NCI-H748 (cell line): ENCODE results near the gene ISYNA1.

ENCODE experiments used
- DNase-seq: peaks from one replicate; lab custom pipeline; 2025; ENCODE audit not compliant: unreplicated experiment; lab: John Stamatoyannopoulos, UW

The ISYNA1 gene

DNA sequence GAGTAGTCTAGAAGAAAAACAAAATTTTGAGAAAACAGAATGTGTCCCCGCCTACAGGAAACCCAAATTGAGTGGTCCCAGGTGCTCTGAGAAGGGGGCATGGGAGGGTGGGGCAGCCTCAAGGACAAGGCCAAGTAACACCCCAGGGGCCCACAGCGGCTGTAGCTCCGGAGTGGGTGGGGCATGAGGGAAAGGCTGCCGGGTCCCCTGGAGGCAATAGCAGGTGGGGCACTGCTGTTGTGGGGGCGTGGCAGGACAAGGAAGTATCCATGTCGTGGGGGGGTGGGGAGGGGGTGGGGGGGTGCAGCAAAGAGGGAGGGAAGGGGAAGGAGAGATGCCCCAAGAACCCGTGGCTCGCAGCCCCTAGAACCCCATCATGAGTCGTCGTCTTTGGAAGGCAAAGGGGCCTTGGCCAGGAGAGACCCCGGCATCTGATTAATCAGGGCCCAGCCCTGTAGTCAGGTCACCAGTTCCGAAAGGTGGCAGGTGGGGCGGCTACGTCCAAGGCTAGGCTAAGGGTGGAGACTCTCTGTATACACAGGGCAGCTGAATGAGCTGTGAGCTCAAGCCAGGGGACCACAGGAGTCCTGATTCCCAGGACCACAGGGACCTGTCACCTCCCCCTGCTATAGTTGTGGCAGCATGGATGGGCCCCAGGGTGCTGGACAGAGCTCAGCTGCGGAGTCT is 7.5 kb upstream of the ISYNA1 start:
- no peak for DNase-seq

DNA sequence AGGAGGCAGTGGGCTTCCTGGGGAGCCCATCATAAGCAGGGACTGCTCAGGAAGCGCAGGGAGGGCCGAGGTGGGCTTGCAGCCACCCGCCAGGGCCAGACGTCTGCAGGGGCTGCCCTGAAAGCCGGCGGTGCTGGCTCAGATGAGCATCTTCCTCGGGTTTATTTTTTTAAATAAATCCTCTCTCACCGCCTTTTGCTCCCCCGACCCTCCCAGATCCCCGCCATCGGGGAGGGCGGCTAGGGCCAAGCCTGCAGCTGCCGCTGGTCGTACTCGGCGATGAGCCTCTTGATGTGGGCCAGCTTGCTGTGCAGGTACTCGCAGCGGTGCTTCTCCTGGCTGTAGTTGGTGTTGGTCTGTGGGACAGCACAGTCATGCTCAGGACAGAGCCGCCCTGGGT is 6.6 kb upstream of the ISYNA1 start:
- DNase-seq, result no peak

DNA sequence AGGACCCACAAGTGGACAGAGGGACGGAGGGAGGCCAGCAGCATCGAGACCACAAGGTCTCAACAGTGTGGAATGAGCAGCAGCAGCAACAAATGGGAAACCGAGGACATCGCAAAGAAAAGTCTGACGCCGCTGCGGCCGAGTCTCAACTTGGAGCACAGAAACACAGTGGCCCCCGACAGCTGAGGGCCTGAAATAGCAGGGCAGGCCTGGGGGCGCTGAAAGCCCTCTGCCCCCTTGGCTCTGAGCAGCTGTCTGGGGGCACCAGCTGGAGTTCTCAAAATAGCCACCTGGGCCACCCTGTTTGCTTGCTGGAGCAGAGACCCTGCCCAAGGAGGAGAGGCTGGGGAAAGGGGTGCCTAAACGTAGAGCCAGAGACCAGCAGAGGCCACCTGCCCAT is 5.9 kb upstream of the ISYNA1 start:
- no peak for DNase-seq

DNA sequence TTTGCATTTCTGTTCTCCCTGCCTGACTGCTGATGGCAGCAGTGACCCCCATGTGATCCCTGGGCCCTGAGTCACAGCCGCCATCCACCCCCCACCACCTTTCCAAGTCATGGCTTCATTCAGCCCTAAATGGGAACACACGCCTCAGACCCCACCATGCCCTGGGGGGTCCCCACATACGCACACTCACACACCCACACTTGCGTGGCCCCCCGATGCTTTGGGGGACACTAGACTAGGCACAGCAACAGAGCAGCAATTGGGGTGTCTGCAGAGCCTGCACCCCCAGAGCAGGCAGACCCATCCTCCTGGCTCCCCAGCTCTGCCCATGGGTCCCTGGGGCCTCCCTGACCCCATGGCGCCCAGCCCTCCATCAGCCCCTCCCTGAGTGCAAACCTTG is 5.5 kb upstream of the ISYNA1 start:
- no peak for DNase-seq

DNA sequence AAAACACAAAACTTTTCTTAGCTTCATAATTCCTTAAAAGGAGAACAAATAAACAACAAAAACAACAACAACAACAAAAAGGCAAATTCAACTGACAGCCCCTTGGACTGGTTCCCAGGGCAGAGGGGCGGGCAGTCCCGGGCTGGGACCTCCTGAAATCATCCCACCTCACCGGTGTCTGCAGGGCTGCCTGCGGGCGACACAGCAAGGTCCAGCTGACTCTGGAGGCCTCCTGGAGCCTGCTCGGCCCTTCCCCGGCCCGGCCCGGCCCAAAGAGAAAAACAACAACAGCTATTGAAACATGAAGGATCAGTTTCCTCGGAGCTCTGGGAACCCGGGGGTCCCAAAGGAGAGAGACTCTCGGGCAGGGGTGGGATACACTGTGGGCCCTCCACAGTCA is 5.0 kb upstream of the ISYNA1 start:
- DNase-seq, result no peak

DNA sequence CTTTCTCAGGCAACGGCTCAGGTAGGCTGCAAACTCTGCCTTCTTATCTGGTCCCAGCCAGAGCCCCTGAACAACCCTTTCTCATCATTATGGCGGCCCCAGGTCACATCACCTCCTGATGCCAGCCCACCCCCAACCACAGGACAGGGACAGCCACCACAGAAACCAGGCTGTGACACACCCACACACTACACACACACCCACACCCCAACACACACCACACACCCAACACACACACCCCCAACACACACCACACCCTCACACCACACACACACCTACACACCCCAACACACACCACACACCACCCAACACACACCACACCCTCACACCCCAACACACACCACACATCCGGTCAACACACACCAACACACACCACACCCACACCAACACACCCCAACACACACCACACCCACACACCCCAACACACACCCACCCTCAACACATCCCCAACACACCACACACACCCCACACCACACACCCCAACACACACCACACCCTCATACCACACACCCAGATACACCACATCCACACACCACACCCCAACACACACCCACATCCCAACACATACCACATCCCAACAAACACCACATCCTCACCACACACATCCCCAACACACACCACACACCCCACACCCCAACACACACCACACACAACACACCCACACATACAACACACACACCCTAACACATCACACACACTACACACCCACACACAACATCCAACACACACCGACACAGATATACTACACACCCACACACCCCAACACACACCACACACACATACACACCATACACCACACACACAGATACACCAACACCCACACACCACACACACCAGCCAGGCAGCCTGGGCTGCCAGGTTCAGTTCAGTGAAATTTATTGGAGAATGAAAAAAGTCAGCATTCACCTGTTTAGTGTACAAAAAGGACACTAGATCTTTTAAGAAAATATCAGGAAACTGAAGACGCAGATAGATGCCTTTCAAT is 4.2 kb upstream of the ISYNA1 start:
- no peak for DNase-seq

DNA sequence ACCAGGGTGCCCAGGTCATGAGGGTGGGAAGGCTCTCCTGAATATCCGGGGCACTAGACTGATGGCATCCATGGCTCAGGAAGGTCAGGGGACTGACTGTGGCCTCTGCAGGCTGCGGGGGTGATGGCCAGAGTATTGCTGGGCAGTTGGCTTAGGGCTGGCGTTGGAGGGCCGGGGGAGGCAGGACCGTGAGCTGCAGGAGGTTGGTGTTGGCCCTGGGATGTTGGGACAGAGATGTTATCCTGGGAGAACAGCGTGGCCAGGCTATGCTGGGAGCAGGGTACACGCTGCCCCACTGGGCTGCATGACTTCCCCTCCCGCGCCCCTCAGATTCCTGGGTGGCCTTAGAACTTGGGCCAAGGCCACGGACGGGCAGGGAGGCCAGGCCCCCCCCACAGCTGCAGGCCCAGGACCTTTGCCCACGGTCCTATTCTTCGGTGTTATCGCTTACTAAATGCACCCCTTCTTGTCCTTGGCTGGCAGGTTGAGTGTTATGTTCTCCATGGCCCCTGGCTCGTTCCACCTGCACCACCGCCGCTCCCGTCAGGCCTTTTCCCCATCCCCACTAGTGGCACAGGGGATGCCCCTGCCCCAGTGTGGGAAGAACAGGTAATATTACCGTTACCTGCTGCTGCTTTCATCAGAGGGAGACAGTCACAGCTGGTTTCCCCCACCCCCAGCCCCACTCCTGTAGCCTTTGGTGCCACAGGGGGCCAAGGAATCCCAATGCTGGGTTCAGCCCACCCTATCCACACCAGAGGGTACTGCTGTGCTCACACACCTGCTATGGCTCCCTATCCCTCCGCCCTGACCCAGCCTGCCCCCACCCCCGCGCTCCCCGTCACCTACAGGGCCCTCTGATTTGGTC is 3.2 kb upstream of the ISYNA1 start:
- no peak for DNase-seq

DNA sequence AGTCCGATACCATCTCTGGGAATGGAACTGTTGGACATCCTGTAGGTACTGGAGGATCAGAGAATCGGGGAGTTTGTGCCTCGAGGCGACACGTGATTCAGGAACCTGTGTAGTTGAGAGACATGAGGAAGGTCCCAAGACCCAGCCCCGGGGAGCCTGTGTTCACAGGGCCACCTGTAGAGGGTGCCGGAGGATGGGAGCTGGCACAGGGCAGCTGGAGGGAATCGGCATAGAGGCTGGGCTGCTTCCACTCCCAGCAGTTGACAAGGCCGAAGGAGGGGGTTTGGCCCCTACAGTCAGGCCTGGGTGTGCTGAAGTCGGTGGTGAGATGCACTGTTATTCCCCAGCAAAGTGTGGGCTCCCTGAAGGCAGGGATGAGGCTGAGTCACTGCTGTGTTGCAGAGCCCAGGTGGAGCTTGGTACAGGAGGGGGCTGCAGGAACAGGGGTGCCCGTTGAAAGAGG is 2.5 kb upstream of the ISYNA1 start:
- no peak for DNase-seq

DNA sequence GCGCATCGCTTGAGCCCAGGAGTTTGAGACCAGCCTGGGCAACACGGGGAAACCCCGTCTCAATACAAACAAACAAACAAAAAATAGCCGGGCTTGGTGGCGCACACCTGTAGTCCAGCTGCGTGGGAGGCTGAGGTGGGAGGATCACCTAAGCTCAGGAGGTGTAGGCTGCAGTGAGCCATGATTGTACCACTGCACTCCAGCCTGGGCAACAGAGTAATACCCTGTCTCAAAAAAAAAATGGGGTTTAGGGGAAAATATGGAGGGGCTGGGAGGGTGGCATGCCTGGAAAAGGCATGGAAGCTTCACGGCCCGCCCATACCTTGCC is 1.9 kb upstream of the ISYNA1 start:
- DNase-seq, result no peak

DNA sequence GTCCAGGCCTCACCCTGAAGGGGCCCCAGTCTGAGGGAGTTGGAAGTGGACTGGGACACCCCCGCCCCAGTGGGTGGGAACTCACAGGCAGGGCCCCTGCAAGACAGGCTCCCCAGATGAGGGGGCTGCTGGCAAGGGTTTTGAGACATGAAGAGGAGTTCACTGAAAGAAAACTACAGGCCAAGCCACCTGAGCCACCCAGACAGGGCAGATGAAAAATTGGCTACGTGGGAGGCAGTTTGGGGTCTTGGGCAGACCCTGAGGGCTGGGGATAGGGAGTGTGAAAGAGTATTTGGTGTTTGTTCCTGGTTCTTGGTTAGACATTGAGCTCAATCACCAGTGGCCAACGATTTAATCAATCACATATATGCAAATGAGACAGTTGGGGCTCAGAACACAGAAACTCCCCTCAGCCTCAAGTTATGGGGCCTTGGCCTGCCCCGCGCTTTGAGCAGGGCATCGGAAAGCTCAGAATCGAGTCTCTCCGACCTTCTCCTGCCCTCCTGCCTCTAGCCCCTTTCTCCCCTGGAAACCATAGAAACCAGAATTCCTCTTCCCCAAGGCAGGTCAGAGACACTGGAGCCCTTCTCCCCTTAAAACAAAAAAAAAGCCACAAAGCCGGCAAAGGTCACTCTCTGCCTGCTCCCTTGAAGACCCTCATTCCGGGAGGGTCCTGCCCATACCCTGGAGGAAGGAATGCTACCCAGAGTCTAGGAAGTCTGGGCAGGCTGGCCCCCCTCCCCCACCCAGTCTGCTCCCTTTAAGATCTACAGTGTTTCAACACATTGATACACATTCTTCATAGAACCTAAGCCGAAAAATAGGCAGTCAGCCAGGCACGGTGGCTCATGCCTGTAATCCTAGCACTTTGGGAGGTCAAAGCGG is 1.3 kb upstream of the ISYNA1 start:
- no peak for DNase-seq

DNA sequence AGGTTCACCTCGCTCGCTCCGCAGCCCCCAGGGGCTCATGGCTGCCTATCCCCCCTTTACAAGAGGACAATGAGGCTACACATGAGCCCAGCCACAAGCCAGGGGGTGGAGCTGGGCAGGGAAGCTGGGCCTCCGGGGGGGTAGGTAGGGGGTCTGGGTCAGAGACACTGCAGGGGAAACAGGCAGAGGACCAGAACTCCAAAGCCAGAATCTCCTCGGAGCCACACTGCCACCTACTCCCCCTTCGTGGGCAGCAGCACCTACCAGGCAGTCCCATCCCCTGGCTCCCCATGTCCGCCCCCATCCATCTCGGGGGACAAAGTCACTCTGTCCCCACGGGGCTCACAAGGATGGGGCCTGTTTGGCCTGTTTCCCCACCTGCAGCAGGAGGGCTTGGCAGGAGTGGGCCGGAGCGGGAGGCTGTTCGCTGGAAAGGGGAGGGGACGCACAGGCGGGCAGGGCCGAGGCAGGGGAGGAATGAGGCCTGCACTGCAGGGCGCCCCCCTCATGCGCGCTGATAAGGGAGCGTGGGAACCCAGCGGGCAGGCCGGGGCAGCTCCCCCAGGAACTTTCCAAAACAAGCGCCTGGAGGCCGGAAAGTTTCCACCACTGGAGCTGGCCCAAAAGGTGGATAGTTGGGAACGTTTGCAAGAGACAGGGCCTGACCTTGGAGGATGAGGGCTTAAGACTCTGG is 545 bp upstream of the ISYNA1 start:
- peak; percentile 5 for DNase-seq

DNA sequence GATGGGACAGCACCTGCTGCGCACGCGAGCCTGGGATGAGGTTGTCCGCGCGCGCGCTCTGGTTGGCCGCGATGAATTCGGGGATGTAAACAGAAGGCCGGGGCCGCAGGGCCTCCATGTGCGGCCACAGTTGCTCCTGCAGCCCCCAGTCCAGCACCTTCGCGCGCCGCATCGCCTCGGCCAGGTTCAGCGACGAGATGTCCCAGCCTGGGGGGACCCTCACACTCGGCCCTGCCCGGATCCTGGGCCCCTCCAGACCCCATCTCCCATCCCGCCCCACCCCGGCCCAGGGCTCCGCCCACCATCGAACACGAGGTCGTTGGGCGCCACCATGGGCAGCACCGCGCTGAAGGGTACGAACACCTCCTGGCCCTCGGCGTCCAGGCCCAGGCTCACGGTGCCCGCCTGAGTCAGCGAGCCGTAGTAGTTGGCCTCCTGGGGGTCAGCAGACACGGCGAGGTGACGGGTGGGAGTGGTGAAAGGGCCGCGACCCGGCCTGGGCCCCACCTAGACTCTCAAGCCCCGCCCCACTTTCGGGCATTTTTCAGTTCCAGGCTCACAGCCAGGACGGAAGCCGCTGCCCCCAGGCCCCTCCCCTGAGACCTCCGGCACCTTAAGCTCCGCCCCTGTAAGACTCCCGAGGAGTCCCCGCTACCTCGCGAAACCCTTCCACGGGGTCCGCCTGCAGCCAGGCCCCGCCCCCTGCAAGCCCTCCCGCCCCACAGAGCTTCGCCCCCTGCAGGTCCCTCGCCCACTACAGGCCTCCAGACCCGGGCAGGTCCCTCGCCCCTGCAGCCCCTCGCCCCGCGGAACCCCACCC is 1.1 kb downstream of the ISYNA1 start:
- peak; percentile 82 for DNase-seq

DNA sequence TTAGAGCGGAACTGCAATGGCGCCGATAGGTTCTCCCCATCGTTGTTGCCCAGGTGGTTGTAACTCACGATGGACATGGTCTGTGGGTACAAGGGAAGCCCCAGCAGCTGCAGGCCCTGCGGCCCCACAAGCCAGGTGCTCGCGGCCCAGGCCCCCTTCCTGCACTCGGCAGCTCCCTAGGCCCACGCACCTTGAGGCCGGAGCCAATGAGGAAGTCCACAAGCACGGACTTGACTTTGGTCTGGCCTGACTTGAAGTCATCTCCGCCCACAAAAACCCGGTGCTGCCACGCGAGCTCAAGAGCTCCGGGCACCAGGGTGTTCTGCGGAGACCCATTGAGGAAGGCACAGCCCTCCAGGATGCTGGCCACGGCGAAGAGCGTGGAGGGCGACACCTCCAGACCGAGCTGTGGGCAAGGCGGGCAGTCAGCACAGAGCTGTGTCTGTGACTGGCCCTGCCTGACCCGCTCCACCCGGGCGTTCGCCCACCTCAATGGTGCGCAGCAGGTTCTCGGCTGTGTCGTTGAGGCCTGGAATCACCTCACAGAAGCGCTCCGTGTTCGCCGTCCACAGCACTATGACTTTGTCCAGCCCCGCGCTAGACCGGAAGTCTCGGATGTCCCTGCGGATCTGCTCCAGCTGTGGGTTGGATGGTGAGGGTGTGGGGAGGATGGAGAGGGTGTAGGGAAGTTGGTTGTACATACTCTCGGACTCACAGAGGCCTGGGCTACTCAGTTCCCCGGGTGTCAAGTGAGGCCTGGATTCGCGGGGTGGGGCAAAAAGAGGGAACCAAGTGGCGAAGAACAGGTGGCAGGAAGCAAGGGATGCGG is 1.9 kb downstream of the ISYNA1 start:
- no peak for DNase-seq

DNA sequence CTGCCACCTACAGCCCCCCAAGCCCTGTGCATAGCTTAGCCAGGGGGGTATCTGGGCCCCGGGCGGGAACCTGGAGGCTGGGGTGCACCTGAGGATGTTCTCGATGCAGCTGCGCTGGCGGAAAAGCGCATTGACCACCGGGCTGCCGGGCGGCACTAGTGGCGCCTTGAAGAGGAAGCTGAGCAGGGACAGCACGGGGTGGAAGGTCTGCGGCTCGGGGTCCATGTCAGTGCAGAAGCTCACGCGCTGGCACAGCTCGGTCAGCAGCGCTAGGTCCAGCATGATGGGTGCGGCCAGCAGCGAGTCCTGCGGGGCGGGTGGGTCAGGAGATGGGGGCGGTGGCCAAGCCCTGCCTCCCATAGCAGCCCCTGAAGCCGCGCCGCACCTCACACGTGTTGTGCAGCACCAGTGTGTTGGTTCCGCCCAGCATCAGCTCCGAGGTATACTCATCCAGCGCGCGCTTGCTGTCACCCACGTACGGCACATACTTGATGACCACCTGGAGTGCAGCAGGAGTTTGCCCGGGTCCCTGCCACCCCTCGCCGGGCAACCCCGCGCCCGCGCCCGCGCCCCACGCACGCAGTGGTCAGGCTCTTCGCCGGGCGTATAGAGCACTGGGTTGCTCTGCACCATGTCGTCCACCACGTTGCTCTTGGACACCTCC is 2.6 kb downstream of the ISYNA1 start:
- DNase-seq, result no peak

DNA sequence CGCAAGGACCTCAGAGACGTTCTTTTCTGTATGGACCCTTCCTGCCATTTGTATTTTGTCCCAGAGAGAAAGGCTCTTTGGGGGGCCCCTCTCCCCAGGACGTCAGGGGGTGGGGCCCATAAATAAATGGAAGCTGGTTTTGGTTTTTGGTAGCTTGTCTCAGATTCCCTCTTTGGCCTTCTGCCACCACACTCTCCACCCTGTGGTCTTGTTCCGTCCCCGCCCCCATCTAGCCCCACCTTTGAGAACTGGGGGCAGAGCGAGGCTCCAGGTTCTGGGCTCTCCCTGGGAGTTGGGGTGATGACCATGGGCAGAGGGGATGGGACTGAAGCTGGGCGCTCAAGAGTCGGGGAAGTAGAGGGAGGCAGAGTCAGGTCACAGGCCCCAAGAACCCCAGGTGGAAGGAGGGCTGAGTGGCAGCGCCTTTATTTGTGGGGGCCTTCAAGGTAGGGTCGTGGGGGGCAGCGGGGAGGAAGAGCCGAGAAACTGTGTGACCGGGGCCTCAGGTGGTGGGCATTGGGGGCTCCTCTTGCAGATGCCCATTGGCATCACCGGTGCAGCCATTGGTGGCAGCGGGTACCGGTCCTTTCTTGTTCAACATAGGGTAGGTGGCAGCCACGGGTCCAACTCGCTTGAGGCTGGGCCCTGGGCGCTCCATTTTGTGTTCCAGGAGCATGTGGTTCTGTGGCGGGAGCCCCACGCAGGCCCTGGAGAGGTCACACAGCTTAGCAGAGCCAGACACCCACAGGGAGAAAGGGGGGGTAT is 3.3 kb downstream of the ISYNA1 start:
- DNase-seq, result no peak

DNA sequence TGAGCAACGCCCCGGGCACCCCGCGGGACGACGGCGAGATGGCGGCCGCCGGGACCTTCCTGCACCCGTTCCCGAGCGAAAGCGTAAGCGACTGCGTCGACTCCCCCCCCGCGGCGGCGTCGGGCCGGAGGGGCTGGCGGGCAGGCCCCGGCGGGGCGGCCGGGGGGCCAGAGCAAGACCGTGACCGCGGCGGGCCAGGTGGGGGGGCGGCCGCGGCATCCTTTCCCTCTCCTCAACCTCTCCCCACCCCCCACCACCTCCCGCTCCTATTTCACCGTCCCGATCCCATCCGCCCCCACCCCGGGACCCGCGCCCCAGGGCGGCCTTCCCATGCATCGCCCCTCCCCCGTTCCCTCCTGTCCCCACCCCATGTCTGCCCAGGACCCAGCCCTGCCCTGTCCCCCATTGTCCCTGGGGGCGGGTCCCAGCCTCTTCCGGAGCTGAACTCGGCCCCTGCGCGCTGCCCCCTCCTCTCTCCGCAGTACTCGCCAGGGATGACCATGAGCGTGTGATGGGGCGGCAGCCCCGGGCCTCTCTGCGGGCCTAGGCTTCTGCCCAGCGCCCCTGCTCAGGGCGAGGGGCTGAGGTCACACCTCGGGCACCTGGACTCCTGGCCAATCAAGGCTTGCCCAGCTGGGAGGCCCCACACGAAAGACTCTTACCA is 4.1 kb downstream of the ISYNA1 start:
- no peak for DNase-seq
